ENCODE data around the gene MCTP1. TPM values are rescaled to one million over a fixed set of nuclear protein-coding genes. Genes with fewer than 3 reads are reported as not detected.

The MCTP1 gene
- total RNA-seq, 1 experiment from 2014 or later: 2.5 TPM

DNA sequence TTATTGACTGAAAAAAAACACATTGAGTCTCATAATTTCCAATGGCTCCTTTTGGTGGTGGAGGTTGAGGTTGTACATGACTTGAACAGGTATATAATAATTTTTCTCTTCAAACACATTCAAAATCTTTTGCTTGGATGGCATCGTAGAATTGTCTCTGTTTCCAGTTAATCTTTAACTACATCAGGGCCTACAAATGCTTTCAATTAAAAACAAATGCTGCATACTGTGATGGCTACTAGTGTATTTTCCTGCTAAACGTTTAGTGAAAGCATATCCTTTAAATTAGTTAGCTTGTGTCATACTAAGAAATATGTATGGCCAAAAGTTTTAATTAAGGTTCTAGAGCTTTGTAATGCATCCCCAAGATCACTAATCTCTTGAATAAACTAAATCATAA lies 352.6 kb downstream of the MCTP1 start:
- H3T11ph ChIP-seq (ENCODE audit: low read length): no peak overlapping the region
- no peaks in the 10 kb centered on the region for H3K9me3 ChIP-seq (ENCODE audit: control insufficient read depth, low read depth, low read length)
- H3K27me3 ChIP-seq (ENCODE audit: insufficient read depth, low read length): no peaks in the 10 kb centered on the region
- H2BK20ac ChIP-seq (ENCODE audit: low read depth, low read length, poor library complexity, severe bottlenecking): no peak overlapping the region
- H4K91ac ChIP-seq (ENCODE audit: insufficient read length, low read depth, low read length): no peak overlapping the region
- no peaks in the 10 kb centered on the region for H3K9me3 Mint-ChIP-seq
- H3K27me3 Mint-ChIP-seq (ENCODE audit: low read depth): no peaks in the 10 kb centered on the region
- no peak overlapping the region for H2AFZ ChIP-seq (ENCODE audit: low read length)
- no peak overlapping the region for H3K18ac ChIP-seq (ENCODE audit: insufficient read length, low read depth, low read length)
- H2BK5ac ChIP-seq (ENCODE audit: insufficient read length, low read length): no peak overlapping the region
- no CpG with 5 or more reads among the region's 2 CpGs for WGBS (ENCODE audit: extremely low coverage, insufficient read length, low lambda C conversion rate)
- H3K27ac ChIP-seq (ENCODE audit: insufficient read length, low read depth, low read length): no peak overlapping the region
- H3K23ac ChIP-seq (ENCODE audit: insufficient read length, low read depth, low read length): no peak overlapping the region
- H3K79me2 ChIP-seq (ENCODE audit: insufficient read depth, low read length): no peaks in the 10 kb centered on the region
- H3K4me1 Mint-ChIP-seq: peaks cover 4 to 5% of the 10 kb centered on the region in 2 experiments; a peak in 3 of 4 replicates
- H3K9ac ChIP-seq (ENCODE audit: extremely low read depth, insufficient read length, low read length): no peak overlapping the region
- TF ChIP-seq CTCF (conservative IDR thresholded peaks at IDR 0.05): no peak
- no peak overlapping the region for H4K8ac ChIP-seq (replicated peaks; ENCODE audit: insufficient read length, low read depth, low read length)
- no peak for DNase-seq
- no peaks in the 10 kb centered on the region for H3K36me3 Mint-ChIP-seq (ENCODE audit: insufficient read depth in 1 of 3, low read depth in 3 of 3)
- H3K27ac Mint-ChIP-seq: no peak overlapping the region
- H2BK15ac ChIP-seq (ENCODE audit: low read depth, low read length): no peak overlapping the region
- H3K4ac ChIP-seq (ENCODE audit: low read depth, low read length): no peak overlapping the region
- no peak overlapping the region for H3K14ac ChIP-seq (ENCODE audit: insufficient read depth, low read length)
- no peak overlapping the region for H2BK12ac ChIP-seq (ENCODE audit: insufficient read length, low read depth, low read length)
- H3K56ac ChIP-seq (ENCODE audit: insufficient read length, low read depth, low read length): no peak overlapping the region
- no peak overlapping the region for H3K4me2 ChIP-seq (ENCODE audit: insufficient read depth, insufficient read length, low read length)
- no peak overlapping the region for H2BK120ac ChIP-seq (ENCODE audit: low read depth, low read length, poor library complexity, severe bottlenecking)
- H2AK5ac ChIP-seq (ENCODE audit: insufficient read length, low read length): no peak overlapping the region
- H4K20me1 ChIP-seq (ENCODE audit: control insufficient read depth, insufficient read depth, insufficient read length): no peaks in the 10 kb centered on the region
- no peak overlapping the region for H4K5ac ChIP-seq (ENCODE audit: insufficient read length, low read depth, low read length)
- H3K4me1 ChIP-seq (ENCODE audit: insufficient read depth, low read length): no peaks in the 10 kb centered on the region
- H3K23me2 ChIP-seq (ENCODE audit: insufficient read length, low read depth, low read length, poor library complexity, severe bottlenecking): no peaks in the 10 kb centered on the region
- H3K79me1 ChIP-seq (ENCODE audit: insufficient read depth, low read depth, low read length, poor library complexity, severe bottlenecking): no peaks in the 10 kb centered on the region
- H3K4me3 Mint-ChIP-seq: no peak overlapping the region

Measured in H9 (cell line).